ENCODE data around the gene GAP43.

The GAP43 gene

GRCh38 chr3:115708540-115708939, 85.2 kb downstream of the GAP43 start:
- Histone ChIP-seq H3K9me3 (ENCODE audit: insufficient read depth, low read length) (no peaks in the 10 kb centered on the region), H4K20me1 (ENCODE audit: low read depth, low read length) (no peaks in the 10 kb centered on the region), H3K4me2 (ENCODE audit: low read depth, low read length, poor library complexity, severe bottlenecking) (no peak overlapping the region), H3K9me2 (replicated peaks; ENCODE audit: insufficient read depth, low read length) (no peaks in the 10 kb centered on the region), H3F3A (ENCODE audit: insufficient read depth) (no peaks in the 10 kb centered on the region), H2AFZ (ENCODE audit: low read depth, low read length, severe bottlenecking) (no peak overlapping the region), H3K4me3 (ENCODE audit: insufficient read depth, low read length, poor library complexity, severe bottlenecking) (no peak overlapping the region), H3K36me3 (ENCODE audit: low read length) (no peaks in the 10 kb centered on the region), H3K9ac (ENCODE audit: low read length) (no peak overlapping the region), H3K27ac (ENCODE audit: low read depth, low read length) (no peak overlapping the region), H3K79me2 (ENCODE audit: insufficient read depth, low read length) (no peaks in the 10 kb centered on the region), H3K27me3 (ENCODE audit: low read length) (no peaks in the 10 kb centered on the region)
- TF ChIP-seq CTCF (IDR thresholded peaks at IDR 0.05; ENCODE audit: insufficient read depth, low read length, poor library complexity, severe bottlenecking) = no peak
- TF ChIP-seq EZH2phosphoT487 (conservative IDR thresholded peaks at IDR 0.05; ENCODE audit: low read length) = no peak

DNA sequence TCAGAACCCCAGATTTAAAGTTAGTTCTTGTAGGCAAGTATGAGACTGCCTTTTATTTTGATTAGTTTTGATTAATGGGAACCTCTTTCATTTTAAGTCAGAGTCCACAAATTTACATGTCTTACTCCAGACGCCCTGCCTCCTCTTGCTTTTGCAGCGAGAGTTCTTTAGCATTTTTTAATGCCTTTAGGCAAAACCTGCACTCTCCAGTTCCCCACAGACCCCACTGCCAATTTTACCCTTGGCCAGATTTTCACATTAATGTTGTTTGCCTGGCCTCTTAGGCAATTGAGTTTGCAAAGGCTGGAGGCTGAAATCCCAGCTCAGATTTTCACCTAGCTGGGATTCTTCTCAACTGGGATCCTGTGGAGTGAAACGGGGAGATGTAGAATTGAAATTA, 85.8 kb downstream of the GAP43 start:
- H3K27me3 ChIP-seq (ENCODE audit: low read length) = no peaks in the 10 kb centered on the region
- no peak overlapping the region for H3K4me3 ChIP-seq (ENCODE audit: insufficient read depth, low read length, poor library complexity, severe bottlenecking)
- no peaks in the 10 kb centered on the region for H3K36me3 ChIP-seq (ENCODE audit: low read length)
- no peak overlapping the region for H3K9ac ChIP-seq (ENCODE audit: low read length)
- H2AFZ ChIP-seq (ENCODE audit: low read depth, low read length, severe bottlenecking) = no peak overlapping the region
- TF ChIP-seq EZH2phosphoT487 (conservative IDR thresholded peaks at IDR 0.05; ENCODE audit: low read length) (no peak), CTCF (IDR thresholded peaks at IDR 0.05; ENCODE audit: insufficient read depth, low read length, poor library complexity, severe bottlenecking) (no peak)
- no peaks in the 10 kb centered on the region for H3K9me3 ChIP-seq (ENCODE audit: insufficient read depth, low read length)
- no peaks in the 10 kb centered on the region for H3K79me2 ChIP-seq (ENCODE audit: insufficient read depth, low read length)
- H3K4me2 ChIP-seq (ENCODE audit: low read depth, low read length, poor library complexity, severe bottlenecking) = no peak overlapping the region
- H3K27ac ChIP-seq (ENCODE audit: low read depth, low read length) = no peak overlapping the region
- H3K9me2 ChIP-seq (replicated peaks; ENCODE audit: insufficient read depth, low read length) = no peaks in the 10 kb centered on the region
- no peaks in the 10 kb centered on the region for H4K20me1 ChIP-seq (ENCODE audit: low read depth, low read length)
- H3F3A ChIP-seq (ENCODE audit: insufficient read depth) = no peaks in the 10 kb centered on the region

DNA sequence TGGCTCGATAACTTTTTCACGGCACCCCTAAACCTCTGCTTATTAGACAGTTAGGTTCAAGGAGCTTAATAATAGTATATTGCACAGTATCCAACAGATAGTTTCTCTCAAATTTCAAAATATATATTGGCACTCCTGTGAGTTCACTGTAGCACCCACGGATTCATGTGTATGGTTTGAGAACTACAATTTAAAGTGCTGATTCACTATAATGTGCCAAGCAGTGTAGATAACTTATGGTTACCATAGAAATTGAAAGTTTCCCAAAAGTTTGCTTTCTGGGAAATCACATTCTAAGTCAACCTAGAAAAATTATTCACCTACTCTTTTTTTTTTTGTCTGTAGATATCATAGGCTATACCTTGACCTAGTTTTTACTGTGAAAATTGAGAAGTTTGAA, 86.6 kb downstream of the GAP43 start:
- H2AFZ ChIP-seq (ENCODE audit: low read depth, low read length, severe bottlenecking) = no peak overlapping the region

More for the DNA sequence above, 86.6 kb downstream of the GAP43 start:
- Histone ChIP-seq H3K4me3 (ENCODE audit: insufficient read depth, low read length, poor library complexity, severe bottlenecking) (no peak overlapping the region), H4K20me1 (ENCODE audit: low read depth, low read length) (no peaks in the 10 kb centered on the region), H3K27ac (ENCODE audit: low read depth, low read length) (no peak overlapping the region), H3K9me3 (ENCODE audit: insufficient read depth, low read length) (no peaks in the 10 kb centered on the region), H3K27me3 (ENCODE audit: low read length) (no peaks in the 10 kb centered on the region), H3K36me3 (ENCODE audit: low read length) (no peaks in the 10 kb centered on the region), H3K9ac (ENCODE audit: low read length) (no peak overlapping the region), H3K4me2 (ENCODE audit: low read depth, low read length, poor library complexity, severe bottlenecking) (no peak overlapping the region), H3F3A (ENCODE audit: insufficient read depth) (no peaks in the 10 kb centered on the region), H3K79me2 (ENCODE audit: insufficient read depth, low read length) (no peaks in the 10 kb centered on the region), H3K9me2 (replicated peaks; ENCODE audit: insufficient read depth, low read length) (no peaks in the 10 kb centered on the region)
- no peak for TF ChIP-seq CTCF (IDR thresholded peaks at IDR 0.05; ENCODE audit: insufficient read depth, low read length, poor library complexity, severe bottlenecking)
- no peak for TF ChIP-seq EZH2phosphoT487 (conservative IDR thresholded peaks at IDR 0.05; ENCODE audit: low read length)
